PC-9 (cell line): ENCODE results near the gene TBX10.

Source experiments
- EZH2 ChIP-seq: fragments of 200-600 bp; sonication (generic); IDR thresholded peaks from 2 replicates; pipeline ENCODE4 v1.8.0; 2017; ENCODE audit warnings: antibody characterized with exemption, low read depth
- TF ChIP-seq, protein P1 (sequence below): fragments of 200-600 bp; sonication (generic); conservative IDR thresholded peaks from 2 replicates; pipeline ENCODE4 v1.6.1; 2017; ENCODE audit warnings: mixed run types, antibody characterized with exemption, mild to moderate bottlenecking, moderate library complexity

GRCh38 chr11:67599149-67599548 is 40.4 kb downstream of the TBX10 start:
- TF ChIP-seq, protein P1, sequence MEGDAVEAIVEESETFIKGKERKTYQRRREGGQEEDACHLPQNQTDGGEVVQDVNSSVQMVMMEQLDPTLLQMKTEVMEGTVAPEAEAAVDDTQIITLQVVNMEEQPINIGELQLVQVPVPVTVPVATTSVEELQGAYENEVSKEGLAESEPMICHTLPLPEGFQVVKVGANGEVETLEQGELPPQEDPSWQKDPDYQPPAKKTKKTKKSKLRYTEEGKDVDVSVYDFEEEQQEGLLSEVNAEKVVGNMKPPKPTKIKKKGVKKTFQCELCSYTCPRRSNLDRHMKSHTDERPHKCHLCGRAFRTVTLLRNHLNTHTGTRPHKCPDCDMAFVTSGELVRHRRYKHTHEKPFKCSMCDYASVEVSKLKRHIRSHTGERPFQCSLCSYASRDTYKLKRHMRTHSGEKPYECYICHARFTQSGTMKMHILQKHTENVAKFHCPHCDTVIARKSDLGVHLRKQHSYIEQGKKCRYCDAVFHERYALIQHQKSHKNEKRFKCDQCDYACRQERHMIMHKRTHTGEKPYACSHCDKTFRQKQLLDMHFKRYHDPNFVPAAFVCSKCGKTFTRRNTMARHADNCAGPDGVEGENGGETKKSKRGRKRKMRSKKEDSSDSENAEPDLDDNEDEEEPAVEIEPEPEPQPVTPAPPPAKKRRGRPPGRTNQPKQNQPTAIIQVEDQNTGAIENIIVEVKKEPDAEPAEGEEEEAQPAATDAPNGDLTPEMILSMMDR: no peak
- no peak for TF ChIP-seq EZH2
